GM10847 (cell line): ENCODE data around the gene EMC9.
A peak's percentile ranks its signal among the peaks of the same experiment; 100 is the strongest.

Experiments used
- POLR2A ChIP-seq: IDR thresholded peaks from 2 replicates; pipeline ENCODE4 v1.6.1; 2011; ENCODE audit not compliant: insufficient read length; ENCODE audit errors: extremely low read depth

The EMC9 gene, protein sequence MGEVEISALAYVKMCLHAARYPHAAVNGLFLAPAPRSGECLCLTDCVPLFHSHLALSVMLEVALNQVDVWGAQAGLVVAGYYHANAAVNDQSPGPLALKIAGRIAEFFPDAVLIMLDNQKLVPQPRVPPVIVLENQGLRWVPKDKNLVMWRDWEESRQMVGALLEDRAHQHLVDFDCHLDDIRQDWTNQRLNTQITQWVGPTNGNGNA

DNA sequence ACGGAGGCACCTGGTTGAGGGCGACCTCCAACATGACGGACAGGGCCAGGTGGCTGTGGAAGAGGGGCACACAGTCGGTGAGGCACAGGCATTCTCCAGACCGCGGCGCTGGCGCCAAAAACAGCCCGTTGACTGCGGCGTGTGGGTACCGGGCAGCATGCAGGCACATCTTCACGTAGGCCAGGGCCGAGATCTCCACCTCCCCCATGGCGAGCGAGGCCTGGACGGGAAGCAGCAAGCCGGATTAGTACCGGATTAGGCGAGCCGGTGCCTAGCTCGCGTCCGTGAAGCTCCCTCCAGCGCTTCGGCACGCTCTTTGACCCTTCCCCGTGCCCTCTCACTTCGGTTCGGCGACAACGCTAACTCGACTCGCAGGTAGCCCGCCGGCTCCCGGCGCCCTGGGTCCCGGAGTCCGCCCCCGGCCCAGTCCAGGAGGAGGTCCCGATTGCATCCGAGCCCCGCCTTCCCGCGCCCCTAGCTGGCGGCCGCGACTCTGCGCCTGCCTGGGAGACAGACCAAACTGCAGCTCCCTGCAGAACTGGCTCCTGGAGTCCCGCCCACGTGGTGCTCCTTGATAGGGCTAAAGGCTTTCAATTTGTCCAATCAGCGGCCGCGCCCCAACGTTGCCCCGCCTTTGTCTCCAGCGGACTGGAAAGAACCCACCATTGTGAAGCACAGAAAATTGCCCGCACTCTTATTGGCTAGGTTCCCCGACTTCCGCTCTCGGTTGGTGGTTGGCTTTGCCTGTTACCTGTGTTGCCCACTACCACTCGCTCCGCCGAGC is at the start of gene EMC9:
TSS of gene EMC9 (minus strand) at position 495 of the 784 bp plus-strand sequence. CDS start at position 208, 287 bp downstream.
- peak; percentile 92 for TF ChIP-seq POLR2A

DNA sequence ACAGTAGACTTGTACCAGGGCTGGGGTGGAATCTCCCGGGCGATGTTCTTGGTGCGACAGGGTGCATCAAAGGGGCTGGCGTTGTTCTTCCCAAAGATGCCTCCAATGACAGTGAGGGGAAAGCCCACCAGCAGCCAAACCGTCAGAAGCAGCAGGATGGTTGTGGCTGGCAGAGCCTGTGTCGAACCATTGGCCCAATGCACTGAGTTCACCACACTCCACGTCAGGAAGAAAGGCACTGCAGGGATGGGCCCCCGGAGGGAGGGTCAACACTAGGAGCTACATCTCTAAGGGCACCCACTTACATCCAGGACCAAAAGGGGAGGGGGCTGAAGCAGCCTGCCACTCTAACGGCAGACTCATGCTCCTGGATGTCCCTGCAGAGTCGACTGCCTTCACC is 49.0 kb upstream of the EMC9 start:
- no peak for TF ChIP-seq POLR2A

DNA sequence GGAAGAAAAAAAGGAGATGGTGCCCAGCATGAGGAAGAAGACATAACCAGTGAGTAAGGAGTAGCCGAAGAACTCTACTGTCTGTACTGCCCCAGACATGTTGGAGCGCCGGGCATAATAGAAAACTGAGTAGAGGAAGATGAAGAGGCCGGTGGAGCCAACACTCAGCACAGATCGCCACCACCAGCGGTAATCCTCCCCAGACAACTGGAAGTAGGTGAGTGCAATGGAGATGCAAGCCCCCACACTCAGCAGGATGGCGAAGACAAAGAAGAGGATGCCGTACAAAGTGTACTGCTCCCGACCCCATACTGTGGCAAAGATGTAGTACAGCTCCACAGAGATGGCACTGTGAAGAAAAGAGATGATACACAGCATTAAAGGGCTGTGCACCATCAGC is 48.1 kb upstream of the EMC9 start:
- no peak for TF ChIP-seq POLR2A

DNA sequence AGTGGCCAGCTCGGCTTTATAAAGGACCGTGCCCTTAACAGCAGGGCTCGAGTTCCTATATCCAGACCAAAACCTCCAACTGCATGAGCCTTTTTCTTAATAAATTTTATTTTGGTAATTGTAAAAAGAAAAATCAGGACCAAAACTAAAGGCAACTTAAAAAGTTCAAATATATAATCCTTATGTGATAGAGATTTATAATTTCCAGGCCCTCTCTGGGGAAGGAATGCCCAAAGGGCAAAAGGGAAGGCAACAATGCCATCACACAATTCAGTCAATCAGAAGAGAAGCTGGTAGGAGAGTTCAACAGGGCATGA is 47.6 kb upstream of the EMC9 start:
- TF ChIP-seq POLR2A, result no peak

DNA sequence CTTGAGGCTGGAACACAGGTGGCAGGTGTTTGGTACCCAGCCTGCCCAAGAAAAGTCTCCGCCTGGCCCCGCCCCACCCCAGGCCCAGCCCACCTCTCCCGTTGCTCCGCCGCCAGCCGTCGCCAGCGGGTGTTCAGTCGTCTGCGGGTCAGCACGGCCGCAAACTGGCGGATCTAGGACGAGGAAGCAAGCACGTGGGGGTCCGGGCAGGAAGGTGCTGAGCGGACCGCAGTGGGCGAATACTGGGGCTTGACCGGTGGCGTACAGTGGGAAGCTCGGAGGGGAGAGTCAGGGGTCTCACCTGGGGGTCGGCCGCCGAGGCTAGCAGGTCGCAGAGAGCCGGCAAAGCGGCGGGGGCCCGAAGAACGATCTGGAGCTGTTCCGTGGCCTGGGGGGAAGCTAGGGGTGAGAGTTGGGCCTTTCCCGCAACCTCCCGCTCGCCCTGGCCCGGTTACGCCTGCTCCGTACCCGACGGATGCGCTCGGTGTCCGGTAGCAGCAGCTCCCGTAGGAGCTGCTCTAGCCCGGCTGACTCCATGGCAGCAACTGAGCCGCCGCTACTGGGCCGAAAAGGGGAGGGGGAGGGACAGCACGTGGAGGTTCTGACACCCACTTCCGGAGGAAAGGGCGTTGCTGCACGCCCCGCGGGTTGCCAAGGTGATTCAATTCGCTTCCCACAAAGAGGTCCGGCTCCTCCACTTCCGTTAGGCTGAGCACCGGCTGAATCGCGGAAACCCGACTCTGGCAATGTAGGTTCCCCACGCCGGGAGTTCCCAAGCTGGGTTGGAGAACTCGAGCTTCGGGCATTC is 47.1 kb upstream of the EMC9 start, which contains the start of gene IPO4:
TSS of gene IPO4 (minus strand) at position 566 of the 808 bp plus-strand sequence. CDS start at position 537, 29 bp downstream.
- peak; percentile 67 for TF ChIP-seq POLR2A

DNA sequence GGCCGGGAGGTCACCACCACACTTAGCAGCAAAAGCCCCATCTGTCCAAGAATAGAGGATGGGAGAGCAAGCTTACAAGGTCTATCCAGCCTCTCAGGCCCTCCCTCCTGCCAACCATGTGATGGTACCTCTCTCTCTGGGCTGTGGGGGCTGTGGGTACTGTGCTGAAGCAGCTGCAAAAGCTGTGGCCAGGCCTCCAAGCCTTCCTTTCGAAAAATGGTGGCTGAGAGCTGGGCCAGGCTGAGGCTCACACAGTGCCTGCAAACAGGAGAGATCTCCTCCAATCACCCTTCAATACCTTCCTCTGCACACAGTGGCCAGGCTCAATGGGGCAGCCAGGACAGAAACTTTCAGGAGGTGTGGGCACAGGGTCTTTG is 46.1 kb upstream of the EMC9 start:
- no peak for TF ChIP-seq POLR2A

DNA sequence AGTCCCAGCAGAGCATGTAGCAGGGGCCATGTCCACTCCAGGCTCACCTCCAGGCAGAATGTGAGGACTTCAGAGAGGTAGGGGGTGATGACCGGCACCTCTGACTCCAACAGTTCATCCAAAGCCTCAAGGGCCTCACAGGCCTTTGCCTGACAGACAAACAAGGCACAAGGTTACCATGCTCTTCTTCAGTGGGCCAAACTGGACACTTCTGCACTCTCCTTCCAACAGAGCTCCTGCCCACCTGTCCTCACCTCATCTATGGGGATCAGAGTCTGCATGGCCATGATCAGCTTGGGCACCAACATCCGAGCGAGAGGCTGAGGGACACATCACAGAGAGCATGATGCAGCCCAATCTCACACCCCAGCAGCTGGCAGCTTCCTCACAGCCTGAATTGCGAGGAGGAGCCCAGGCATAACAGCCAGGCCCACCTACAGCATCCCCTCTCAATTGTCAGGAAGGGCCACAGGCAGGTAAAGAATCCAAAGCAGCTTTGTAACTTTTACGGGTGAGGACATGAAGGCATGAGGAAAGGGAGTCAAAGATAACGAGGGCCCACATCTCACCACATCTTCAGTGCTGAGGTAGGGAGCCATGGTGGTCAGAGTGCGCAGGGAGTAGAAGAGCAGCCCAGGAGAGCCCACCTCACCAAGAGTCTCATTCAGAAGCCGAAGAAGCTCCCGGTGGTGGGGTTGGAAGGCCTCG is 45.6 kb upstream of the EMC9 start:
- no peak for TF ChIP-seq POLR2A

DNA sequence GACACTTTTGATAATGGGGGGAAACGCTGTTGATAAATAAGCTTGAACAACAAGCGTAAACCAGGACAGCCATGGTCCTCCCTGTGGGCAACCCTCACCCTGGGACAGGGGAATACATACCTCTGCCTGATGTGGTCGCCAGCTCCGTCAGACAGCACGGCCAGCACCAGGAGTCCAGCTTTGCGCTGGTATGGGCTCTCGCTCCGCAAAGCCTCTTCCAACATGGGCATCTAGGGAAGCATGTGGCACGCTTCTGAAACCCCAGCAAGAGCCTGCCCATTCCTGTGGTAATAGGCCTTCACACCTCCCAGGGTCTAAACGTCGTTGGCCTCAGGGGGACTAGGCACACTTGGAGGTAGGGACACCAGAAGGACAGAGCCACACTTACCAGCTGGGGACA is 44.4 kb upstream of the EMC9 start:
- no peak for TF ChIP-seq POLR2A

DNA sequence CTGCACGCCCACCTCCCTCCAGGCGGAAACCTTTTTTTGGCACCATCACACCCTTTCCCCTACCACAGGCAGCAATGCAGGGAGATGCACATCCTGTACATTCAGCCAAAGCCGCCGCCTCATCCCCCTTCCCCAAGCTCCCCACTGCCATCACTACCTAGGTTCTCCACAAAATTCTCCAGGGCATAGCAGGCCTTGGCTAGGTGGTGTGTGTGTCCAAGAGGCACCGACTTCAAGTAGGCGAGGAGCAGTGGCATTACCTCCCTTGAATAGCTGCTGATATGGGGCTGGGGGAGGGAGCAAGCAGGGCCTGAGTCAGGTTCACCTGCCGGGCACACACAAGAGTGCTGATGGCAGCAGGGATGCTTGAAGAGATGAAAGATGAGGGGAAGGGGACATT is 43.6 kb upstream of the EMC9 start:
- TF ChIP-seq POLR2A, result no peak

DNA sequence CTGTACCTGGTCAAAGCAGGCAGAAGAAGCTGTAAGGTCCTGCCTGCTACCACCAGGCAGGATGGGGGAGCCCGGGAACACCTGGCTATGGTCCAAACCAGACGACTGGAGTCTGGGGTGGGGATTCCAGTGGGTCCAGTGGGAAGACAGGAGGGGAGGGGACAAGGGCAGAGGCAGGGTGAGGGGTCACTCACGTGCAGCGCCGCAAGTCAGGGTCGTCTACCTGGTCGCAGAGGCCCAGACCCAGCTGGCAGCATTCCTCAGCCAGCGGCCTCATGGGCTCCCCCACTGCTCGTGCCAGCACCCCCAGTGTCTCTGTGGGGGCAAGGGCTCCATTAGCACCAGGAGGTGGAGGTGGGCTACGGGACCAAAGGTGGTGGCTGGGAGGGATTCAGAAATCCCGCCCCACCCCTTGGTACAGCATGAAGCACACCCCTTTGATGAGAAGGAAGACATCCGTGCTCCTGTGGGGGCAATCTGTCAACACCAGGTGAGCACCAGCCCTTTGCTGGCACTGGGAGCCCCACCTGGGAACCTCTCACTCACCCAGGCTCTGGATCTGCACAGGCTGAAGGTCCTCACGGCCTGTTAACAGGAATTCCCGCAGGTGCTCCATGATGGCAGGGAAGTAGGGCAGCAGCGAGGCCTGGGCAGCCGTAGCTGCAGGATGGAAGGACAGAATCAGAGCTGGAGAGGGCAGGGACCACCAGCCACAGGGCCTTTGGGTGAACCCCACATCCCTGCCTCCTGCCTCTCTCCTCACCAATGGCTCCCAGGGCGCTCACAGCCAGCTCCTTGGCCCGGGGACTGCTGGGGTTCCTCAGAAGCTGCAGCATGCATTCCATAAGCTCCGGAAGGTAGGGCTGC is 42.9 kb upstream of the EMC9 start:
- no peak for TF ChIP-seq POLR2A

DNA sequence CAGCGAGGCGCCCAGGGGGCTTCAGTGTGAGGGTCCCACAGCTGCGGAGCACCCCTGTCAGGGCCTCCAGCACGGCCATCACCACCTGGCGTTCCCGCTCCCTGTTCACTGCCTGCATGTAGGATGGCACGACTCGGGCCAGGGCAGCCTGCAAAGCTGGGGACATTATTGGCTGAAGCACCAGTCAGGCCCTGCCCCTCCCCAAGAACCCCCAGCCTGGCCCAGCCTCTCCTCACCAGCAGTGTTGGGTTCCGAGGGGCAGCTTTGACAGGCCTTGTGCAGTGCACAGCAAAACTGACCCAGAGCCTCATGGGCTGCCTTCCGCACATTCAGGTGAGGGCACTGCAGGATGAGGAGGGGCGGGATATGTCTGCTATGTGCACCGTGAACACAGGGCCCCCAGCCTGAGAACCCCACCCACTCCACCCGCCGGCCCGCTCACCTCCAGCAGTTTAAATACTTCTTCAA is 41.7 kb upstream of the EMC9 start:
- no peak for TF ChIP-seq POLR2A

DNA sequence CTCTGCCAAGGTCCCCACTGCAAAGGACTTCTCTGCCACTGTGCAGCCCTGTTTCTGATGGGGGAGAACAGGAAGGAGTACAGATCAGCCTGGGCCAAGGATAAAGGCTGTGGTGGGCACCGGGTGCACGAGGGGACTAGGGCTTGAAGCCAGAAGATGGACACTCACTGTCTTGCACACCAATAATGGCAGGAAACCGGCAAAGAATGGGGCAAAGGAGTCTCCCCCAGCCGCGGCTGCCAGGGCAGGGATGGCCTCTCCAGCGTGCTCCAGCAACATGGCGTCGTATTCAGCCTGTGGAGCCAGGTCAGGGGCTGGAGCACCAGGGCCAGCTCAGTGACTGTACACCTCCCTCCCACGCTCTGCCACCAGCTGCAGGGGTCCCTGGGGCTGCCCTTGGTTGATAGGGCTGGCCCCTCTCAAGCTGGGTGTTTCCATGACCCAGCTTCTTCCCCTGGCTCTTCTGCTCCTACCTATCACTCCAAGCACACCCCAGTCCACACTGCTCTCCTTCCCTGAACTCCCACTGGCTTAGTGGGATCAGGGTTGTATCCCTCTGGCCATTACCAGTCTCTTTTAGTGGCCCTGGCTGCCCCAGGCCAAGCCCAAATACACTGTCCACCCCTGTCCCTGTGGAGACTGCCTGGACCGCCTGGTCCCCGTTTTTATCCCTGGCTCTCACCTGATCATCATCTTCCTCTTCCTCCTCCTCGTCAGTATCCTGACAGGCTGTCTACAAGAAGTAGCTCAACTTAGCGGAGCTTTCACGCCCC is 40.9 kb upstream of the EMC9 start:
- TF ChIP-seq POLR2A, result no peak

DNA sequence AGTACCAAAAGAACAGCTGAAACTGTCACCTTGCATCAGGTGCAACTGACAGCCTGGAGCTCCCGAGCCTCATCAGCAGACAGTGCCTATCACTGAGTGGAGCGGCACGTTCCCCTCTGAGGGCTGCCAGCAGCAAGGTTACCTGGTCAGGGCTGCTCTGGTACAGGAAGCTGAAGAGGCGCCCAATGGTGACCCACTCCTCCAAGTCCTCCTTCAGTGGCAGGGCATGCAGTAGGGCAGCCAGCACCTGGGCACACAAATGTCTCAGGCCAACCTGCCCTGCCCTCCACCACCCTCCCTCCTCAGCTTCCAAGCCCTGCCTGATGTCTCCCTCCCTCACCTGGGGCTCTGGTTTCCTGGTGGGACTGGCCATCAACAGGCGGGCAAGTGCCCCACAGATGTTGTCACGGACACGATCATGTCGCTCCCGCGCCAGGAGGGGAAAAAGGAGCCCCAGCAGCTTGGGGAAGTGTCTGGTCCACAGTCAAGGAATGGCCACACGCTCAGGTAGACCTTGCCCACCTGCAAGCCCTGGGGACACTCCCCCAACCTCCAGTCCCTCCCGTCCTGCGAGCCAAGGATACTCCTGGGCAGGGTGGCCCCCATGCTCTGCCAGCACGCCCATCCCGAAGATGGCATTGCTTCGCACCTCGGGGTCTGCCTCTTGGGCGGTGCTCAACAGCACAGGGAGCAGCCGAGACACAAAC is 40.1 kb upstream of the EMC9 start:
- TF ChIP-seq POLR2A, result no peak
